Stimulated activated CD4-positive, alpha-beta T cell treated with anti-CD3 and anti-CD28 coated beads, Interleukin-4, amount 100 ng/mL, for 4 hours (primary cell): Measurements from ENCODE around the gene AIF1.
A peak's percentile ranks its signal among the peaks of the same experiment; 100 is the strongest.

ENCODE experiments used
- DNase-seq, 2 experiments: peaks; one replicate each; pipeline ENCODE4 v3.0.0-alpha.2; 2020

The AIF1 gene

DNA sequence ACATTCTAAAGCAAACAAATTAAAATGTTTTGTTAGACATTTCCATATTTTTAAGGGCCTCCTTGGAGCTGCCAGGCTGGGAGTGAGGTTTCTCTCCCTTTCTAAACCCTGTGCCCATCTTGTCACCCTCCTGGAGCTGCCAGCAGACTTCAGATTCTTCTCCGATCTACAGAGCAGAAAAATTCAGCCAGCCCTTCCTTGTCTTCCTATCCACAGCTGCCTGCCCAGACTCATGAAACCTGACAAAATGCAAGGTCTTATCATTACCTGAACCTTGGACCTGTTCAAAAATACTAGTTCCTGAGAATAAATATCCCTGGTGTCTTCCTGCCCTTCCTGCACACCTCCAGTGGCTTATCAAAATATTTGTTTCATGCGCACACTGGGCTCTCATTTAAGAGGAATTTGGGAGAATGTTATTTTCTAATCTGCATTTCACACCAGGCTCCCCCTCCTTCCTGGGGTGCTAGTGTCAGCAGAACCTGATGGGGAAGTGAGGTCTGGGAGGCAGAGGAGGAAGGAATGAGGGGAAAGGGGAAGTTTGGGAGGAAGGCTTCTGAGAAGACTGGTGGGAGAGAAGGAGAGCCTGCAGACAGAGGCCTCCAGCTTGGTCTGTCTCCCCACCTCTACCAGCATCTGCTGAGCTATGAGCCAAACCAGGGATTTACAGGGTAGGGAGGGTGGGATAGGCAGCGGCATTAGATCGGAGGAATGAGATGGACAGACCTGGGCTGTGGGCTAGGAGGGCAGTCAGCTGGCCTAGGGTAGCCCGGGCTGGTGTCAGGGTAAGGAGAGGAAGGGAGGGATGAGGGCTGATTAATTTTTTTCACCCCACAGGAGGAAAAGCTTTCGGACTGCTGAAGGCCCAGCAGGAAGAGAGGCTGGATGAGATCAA is at the start of gene AIF1:
TSS of gene AIF1 (plus strand) at position 551 of the 895 bp plus-strand sequence. CDS start at position 647, 96 bp downstream.
- no peak for DNase-seq

DNA sequence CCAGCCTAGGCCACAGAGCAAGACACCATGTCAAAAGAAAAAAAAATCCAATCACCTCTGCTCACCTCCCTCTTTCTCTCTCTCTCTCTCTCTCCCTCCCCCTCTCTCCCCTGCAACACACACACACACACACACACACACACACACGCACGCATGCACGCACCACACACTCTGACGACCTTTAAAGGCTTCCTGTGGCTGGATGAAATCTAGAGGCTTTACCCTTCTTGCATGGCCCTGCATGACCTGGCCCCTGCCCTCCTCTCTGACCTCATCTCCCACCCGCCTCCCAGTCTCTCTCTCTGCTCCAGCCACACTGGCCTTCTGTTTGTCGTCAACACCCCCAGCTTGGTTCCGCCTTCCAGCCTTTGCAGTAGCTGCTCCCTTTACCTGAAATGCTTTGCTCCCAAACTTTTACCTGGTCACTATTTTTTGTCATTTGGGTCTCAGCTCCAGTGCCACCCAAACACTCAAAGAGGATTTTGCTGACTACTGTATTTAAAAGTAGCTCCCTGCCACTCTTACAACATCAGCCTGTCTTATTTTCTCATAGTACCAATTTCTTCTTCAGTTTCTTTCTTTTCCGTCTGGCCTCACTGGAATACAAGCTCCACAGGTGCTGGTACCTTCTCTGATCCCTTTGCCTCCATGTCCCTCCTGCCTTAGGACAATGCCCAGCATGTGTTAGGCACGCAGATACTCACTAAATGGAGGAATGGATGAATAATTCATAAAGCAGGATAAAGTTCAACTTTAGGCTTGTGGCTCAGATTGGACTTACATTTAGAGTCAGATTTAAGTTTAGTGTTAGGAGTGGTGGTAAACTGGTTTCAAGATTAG is 47.3 kb upstream of the AIF1 start:
- peak in 1 of 2 experiments; percentile 39 for DNase-seq

DNA sequence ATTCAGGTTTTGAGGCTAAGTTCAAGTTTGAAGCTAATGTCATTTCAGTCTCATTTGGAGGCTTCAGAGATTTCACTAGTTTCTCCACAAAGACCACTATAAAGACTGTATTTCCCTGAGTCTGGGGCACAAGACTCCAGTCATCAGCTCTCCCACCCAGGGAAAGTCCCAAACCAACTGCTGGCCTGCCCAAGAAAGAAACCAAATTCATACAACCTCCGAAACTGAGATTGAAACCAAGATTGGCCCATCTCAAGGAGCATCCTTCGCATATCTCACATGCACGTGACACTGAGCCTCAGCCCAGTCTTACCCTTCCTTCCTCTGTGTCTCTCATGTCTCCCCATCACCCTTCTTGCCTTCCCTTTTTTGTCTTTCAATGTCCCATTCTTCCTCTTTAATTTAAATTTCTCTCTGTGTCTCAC is 46.5 kb upstream of the AIF1 start:
- peak; percentile 53 to 77 for DNase-seq

DNA sequence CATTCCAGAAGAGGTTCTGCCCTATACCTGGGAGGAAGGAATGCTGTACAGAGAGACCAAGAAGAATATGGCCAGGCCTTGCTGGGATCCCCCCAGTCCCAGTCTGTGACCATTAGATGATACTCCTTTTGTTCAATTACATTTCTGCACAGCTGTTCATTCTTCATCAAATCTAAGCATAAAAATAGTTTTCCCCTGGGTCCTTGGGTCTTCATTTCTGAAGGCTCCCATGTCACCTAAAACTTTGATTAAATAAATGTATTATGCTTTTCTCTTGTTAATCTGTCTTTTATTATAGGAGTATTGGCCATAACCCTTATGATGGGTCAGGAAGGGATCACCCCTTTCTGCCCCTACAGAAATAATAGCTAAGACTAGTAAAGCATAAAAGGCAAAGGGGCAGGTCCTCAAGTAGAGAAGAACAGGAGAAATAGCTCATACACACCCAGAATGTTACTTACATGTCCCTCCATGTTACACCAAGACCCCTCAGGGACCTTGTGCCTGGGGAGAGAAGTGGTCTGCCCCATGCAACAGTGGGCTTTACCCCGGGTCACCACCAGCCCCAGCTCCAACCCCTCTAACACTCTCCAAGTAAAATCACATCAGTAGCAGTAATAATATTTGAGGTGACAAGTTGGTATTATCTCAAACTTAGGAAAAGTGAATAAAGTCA is 45.0 kb upstream of the AIF1 start:
- no peak for DNase-seq

DNA sequence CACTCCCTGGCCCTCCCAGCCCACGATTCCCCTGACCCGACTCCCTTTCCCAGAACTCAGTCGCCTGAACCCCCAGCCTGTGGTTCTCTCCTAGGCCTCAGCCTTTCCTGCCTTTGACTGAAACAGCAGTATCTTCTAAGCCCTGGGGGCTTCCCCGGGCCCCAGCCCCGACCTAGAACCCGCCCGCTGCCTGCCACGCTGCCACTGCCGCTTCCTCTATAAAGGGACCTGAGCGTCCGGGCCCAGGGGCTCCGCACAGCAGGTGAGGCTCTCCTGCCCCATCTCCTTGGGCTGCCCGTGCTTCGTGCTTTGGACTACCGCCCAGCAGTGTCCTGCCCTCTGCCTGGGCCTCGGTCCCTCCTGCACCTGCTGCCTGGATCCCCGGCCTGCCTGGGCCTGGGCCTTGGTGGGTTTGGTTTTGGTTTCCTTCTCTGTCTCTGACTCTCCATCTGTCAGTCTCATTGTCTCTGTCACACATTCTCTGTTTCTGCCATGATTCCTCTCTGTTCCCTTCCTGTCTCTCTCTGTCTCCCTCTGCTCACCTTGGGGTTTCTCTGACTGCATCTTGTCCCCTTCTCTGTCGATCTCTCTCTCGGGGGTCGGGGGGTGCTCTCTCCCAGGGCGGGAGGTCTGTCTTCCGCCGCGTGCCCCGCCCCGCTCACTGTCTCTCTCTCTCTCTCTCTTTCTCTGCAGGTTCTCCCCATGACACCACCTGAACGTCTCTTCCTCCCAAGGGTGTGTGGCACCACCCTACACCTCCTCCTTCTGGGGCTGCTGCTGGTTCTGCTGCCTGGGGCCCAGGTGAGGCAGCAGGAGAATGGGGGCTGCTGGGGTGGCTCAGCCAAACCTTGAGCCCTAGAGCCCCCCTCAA is 42.8 kb upstream of the AIF1 start, which contains the start of gene LTA:
TSS of gene LTA (plus strand) at position 249 of the 871 bp plus-strand sequence. CDS start at position 703, 454 bp downstream.
- peak; percentile 76 to 82 for DNase-seq

DNA sequence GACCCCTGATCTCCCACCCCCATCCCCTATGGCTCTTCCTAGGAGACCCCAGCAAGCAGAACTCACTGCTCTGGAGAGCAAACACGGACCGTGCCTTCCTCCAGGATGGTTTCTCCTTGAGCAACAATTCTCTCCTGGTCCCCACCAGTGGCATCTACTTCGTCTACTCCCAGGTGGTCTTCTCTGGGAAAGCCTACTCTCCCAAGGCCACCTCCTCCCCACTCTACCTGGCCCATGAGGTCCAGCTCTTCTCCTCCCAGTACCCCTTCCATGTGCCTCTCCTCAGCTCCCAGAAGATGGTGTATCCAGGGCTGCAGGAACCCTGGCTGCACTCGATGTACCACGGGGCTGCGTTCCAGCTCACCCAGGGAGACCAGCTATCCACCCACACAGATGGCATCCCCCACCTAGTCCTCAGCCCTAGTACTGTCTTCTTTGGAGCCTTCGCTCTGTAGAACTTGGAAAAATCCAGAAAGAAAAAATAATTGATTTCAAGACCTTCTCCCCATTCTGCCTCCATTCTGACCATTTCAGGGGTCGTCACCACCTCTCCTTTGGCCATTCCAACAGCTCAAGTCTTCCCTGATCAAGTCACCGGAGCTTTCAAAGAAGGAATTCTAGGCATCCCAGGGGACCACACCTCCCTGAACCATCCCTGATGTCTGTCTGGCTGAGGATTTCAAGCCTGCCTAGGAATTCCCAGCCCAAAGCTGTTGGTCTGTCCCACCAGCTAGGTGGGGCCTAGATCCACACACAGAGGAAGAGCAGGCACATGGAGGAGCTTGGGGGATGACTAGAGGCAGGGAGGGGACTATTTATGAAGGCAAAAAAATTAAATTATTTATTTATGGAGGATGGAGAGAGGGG is 41.6 kb upstream of the AIF1 start:
- no peak for DNase-seq

DNA sequence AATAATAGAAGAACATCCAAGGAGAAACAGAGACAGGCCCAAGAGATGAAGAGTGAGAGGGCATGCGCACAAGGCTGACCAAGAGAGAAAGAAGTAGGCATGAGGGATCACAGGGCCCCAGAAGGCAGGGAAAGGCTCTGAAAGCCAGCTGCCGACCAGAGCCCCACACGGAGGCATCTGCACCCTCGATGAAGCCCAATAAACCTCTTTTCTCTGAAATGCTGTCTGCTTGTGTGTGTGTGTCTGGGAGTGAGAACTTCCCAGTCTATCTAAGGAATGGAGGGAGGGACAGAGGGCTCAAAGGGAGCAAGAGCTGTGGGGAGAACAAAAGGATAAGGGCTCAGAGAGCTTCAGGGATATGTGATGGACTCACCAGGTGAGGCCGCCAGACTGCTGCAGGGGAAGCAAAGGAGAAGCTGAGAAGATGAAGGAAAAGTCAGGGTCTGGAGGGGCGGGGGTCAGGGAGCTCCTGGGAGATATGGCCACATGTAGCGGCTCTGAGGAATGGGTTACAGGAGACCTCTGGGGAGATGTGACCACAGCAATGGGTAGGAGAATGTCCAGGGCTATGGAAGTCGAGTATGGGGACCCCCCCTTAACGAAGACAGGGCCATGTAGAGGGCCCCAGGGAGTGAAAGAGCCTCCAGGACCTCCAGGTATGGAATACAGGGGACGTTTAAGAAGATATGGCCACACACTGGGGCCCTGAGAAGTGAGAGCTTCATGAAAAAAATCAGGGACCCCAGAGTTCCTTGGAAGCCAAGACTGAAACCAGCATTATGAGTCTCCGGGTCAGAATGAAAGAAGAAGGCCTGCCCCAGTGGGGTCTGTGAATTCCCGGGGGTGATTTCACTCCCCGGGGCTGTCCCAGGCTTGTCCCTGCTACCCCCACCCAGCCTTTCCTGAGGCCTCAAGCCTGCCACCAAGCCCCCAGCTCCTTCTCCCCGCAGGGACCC is 40.6 kb upstream of the AIF1 start:
- peak; percentile 46 to 58 for DNase-seq

DNA sequence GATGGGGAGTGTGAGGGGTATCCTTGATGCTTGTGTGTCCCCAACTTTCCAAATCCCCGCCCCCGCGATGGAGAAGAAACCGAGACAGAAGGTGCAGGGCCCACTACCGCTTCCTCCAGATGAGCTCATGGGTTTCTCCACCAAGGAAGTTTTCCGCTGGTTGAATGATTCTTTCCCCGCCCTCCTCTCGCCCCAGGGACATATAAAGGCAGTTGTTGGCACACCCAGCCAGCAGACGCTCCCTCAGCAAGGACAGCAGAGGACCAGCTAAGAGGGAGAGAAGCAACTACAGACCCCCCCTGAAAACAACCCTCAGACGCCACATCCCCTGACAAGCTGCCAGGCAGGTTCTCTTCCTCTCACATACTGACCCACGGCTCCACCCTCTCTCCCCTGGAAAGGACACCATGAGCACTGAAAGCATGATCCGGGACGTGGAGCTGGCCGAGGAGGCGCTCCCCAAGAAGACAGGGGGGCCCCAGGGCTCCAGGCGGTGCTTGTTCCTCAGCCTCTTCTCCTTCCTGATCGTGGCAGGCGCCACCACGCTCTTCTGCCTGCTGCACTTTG is 39.6 kb upstream of the AIF1 start, which contains the start of gene TNF:
TSS of gene TNF (plus strand) at position 231 of the 567 bp plus-strand sequence. CDS start at position 408, 177 bp downstream.
- DNase-seq, result peak; percentile 77 to 90

DNA sequence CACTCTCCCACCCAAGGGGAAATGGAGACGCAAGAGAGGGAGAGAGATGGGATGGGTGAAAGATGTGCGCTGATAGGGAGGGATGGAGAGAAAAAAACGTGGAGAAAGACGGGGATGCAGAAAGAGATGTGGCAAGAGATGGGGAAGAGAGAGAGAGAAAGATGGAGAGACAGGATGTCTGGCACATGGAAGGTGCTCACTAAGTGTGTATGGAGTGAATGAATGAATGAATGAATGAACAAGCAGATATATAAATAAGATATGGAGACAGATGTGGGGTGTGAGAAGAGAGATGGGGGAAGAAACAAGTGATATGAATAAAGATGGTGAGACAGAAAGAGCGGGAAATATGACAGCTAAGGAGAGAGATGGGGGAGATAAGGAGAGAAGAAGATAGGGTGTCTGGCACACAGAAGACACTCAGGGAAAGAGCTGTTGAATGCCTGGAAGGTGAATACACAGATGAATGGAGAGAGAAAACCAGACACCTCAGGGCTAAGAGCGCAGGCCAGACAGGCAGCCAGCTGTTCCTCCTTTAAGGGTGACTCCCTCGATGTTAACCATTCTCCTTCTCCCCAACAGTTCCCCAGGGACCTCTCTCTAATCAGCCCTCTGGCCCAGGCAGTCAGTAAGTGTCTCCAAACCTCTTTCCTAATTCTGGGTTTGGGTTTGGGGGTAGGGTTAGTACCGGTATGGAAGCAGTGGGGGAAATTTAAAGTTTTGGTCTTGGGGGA is 38.9 kb upstream of the AIF1 start:
- no peak for DNase-seq

DNA sequence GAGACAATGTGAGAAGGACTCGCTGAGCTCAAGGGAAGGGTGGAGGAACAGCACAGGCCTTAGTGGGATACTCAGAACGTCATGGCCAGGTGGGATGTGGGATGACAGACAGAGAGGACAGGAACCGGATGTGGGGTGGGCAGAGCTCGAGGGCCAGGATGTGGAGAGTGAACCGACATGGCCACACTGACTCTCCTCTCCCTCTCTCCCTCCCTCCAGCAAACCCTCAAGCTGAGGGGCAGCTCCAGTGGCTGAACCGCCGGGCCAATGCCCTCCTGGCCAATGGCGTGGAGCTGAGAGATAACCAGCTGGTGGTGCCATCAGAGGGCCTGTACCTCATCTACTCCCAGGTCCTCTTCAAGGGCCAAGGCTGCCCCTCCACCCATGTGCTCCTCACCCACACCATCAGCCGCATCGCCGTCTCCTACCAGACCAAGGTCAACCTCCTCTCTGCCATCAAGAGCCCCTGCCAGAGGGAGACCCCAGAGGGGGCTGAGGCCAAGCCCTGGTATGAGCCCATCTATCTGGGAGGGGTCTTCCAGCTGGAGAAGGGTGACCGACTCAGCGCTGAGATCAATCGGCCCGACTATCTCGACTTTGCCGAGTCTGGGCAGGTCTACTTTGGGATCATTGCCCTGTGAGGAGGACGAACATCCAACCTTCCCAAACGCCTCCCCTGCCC is 38.0 kb upstream of the AIF1 start:
- DNase-seq, result peak; percentile 42 to 54

DNA sequence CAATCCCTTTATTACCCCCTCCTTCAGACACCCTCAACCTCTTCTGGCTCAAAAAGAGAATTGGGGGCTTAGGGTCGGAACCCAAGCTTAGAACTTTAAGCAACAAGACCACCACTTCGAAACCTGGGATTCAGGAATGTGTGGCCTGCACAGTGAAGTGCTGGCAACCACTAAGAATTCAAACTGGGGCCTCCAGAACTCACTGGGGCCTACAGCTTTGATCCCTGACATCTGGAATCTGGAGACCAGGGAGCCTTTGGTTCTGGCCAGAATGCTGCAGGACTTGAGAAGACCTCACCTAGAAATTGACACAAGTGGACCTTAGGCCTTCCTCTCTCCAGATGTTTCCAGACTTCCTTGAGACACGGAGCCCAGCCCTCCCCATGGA is 37.5 kb upstream of the AIF1 start:
- DNase-seq, result no peak

DNA sequence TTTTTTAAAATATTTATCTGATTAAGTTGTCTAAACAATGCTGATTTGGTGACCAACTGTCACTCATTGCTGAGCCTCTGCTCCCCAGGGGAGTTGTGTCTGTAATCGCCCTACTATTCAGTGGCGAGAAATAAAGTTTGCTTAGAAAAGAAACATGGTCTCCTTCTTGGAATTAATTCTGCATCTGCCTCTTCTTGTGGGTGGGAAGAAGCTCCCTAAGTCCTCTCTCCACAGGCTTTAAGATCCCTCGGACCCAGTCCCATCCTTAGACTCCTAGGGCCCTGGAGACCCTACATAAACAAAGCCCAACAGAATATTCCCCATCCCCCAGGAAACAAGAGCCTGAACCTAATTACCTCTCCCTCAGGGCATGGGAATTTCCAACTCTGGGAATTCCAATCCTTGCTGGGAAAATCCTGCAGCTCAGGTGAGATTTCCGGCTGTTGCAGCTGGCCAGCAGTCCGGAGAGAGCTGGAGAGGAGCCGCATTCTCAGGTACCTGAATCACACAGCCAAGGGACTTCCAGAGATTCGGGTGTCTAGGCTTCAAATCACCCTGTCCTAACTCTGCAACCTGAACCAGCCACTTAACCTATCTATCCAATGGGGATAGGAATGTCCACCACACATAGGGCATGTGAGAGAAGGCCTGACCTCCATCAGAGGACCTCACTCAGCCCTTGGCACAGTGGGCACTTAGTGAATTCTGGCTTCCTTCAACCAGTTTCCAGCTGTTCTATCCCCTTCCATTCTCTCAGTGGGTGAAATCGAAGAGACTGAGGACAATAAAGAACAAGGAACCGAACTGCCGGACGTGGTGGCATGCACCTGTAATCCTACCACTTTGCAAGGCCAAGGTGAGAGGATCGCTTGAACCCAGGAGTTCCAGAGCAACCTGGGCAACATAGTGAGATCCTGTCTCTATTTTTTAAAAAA is 36.6 kb upstream of the AIF1 start:
- DNase-seq, result peak; percentile 41 to 55

DNA sequence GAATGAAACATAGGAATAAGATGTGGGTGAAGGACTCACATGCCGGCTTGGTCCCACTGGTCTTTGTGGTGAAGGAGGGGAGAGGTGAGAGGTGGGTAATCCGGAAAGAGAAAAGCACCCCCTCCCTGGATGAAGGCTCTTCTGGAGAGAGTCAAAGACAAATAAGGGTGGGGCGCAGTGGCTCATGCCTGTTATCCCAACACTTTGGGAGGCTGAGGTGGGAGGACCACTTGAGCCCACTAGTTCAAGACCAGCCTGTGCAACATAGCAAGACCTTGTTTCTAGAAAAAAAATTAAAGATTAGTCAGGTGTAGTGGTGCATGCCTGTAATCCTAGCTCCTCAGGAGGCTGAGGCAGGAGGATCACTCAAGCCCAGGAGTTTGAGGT is 35.9 kb upstream of the AIF1 start:
- DNase-seq, result peak; percentile 43

DNA sequence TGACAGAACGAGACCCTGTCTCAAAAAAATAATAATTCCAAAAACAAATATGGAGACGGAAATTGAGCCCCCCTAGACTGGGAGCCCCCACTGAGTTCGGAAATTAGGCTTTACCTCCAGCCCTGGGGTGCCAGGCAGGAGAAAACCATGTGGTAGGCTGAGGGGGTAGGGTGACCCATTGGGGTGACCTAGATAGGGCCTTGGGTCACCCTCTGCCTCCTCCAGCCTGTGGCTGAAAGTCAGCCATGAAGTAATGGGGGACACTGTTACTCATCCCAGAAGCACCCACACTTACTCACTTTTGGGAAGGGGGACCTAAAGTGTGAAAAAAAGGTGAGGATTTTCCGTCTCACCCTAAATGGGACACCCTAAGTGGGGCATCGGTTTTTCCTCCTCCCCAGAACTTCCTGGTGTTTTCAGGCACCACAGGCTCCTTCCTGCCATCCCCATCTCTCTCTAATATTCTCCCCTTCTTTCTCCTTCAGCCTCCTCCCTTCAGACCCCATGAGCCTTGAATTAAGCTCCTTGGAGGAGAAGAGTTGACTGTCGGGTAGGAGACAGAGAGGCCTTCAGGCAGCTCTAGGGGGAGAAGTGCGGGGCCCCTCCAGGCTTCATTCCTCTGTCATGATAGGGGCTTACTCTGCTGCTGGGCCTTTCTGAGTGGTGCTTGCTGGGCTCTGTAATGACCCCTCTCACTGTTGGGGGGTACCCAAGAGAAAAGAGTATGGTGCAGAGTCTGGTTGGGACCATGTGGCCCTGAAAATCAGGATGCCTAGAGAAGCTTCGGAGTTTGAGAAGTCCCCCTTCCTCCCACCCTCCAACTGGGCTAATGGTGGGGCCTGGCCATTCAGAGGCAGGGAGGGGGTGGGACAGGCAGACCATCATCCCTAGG is 35.2 kb upstream of the AIF1 start:
- peak; percentile 42 to 47 for DNase-seq

DNA sequence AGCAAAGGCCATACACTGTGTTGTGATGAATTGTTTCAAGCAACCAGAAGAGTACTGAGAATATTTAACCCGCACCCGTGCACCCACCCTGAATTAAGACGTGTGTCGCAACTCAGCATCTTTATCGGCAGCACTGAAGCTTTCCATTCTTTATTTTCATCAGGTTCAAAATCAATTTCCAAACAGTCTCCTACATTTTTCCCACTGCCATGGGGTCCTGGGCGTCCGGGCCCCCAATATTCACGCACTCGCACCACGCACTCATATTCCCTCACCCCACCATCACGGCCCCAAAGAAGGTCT is 34.6 kb upstream of the AIF1 start:
- DNase-seq, result no peak
